ENCODE results near the gene HMG20A. TPM values are rescaled to one million over a fixed set of nuclear protein-coding genes. Genes with fewer than 3 reads are reported as not detected.

Gene HMG20A
- total and polyA plus RNA-seq, 2 of the 13 experiments (the other 11 are each of a cell fraction or from before 2014, with no cell fraction given) = 28.0 to 35.2 TPM

DNA sequence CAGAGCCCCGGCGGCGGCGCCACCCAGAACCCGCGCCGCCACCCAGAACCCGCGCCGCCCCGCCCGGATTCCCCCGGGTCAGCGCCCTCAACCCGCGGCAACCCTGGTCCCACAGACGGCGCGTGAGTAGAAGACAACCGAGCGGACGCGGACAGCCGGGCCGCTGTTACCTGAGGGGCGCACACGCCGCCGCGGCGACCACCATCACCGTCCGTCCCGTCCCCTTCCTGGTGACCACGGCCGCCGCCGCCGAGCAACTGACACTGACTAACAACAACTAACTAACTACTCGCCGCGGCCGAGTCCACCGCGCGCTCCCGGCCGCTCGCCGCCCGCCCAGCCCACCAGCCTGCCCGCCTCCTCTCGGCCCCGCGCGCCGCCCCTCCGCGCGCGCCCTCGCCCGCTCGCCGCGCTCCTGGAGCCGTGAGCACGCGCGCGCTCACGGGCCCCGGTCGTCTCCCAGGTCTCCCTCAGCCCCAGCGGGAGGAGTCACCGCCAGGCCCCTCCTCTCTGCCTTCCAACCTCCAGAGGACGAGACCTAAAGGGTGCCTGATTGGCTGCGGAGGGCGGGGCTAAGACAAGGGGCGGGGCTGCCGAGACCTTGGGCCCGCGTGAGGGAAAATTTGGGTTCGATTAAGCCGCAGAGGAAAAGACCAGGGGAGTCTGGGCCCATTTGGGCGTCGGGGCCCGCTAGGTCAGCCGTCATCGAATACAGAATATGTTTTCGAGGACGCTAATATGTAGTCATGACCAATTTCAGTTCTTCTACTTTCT is 665 bp upstream of the HMG20A start, which contains the start of gene PEAK1 (continued):
- TF ChIP-seq, protein P1, sequence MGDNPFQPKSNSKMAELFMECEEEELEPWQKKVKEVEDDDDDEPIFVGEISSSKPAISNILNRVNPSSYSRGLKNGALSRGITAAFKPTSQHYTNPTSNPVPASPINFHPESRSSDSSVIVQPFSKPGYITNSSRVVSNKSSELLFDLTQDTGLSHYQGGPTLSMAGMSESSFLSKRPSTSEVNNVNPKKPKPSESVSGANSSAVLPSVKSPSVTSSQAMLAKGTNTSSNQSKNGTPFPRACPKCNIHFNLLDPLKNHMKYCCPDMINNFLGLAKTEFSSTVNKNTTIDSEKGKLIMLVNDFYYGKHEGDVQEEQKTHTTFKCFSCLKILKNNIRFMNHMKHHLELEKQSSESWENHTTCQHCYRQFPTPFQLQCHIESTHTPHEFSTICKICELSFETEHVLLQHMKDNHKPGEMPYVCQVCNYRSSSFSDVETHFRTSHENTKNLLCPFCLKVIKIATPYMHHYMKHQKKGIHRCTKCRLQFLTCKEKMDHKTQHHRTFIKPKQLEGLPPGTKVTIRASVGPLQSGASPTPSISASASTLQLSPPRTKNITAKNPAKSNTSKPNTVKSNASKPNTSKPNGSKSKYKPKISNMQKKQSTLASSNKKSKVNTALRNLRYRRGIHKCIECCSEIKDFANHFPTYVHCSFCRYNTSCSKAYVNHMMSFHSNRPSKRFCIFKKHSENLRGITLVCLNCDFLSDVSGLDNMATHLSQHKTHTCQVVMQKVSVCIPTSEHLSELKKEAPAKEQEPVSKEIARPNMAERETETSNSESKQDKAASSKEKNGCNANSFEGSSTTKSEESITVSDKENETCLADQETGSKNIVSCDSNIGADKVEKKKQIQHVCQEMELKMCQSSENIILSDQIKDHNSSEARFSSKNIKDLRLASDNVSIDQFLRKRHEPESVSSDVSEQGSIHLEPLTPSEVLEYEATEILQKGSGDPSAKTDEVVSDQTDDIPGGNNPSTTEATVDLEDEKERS (CRISPR knock-in tag; IDR thresholded peaks at IDR 0.05) = no peak
- TF ChIP-seq SRSF4 (IDR thresholded peaks at IDR 0.05; ENCODE audit: low read depth, low read length, poor library complexity, severe bottlenecking) (no peak), ZNF772 (CRISPR knock-in tag; IDR thresholded peaks at IDR 0.05) (no peak), RBM22 (optimal IDR thresholded peaks at IDR 0.05; ENCODE audit: low read length) (no peak), YEATS2 (CRISPR knock-in tag; IDR thresholded peaks at IDR 0.05; ENCODE audit: borderline replicate concordance) (no peak), EEA1 (CRISPR knock-in tag; IDR thresholded peaks at IDR 0.05; ENCODE audit: borderline replicate concordance) (no peak), SP1 (IDR thresholded peaks at IDR 0.05) (no peak), SP1 (CRISPR knock-in tag; IDR thresholded peaks at IDR 0.05) (peak; percentile 53), ZNF792 (CRISPR knock-in tag; IDR thresholded peaks at IDR 0.05) (no peak), ZNF720 (CRISPR knock-in tag; IDR thresholded peaks at IDR 0.05) (no peak), DNMT1 (CRISPR knock-in tag; IDR thresholded peaks at IDR 0.05) (no peak), ELF3 (CRISPR knock-in tag; IDR thresholded peaks at IDR 0.05) (no peak), ZNF678 (CRISPR knock-in tag; IDR thresholded peaks at IDR 0.05) (no peak), KAT8 (CRISPR knock-in tag; IDR thresholded peaks at IDR 0.05) (no peak), POLR2AphosphoS2 (IDR thresholded peaks at IDR 0.05; ENCODE audit: low read depth, low read length) (no peak), EHMT2 (IDR thresholded peaks at IDR 0.05; ENCODE audit: borderline replicate concordance, low read depth, low read length) (no peak), PCBP1 (IDR thresholded peaks at IDR 0.05; ENCODE audit: borderline replicate concordance, low read depth, low read length) (no peak)
- TF ChIP-seq, protein P2, sequence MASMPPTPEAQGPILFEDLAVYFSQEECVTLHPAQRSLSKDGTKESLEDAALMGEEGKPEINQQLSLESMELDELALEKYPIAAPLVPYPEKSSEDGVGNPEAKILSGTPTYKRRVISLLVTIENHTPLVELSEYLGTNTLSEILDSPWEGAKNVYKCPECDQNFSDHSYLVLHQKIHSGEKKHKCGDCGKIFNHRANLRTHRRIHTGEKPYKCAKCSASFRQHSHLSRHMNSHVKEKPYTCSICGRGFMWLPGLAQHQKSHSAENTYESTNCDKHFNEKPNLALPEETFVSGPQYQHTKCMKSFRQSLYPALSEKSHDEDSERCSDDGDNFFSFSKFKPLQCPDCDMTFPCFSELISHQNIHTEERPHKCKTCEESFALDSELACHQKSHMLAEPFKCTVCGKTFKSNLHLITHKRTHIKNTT (CRISPR knock-in tag; IDR thresholded peaks at IDR 0.05) = no peak
- TF ChIP-seq, protein P3, sequence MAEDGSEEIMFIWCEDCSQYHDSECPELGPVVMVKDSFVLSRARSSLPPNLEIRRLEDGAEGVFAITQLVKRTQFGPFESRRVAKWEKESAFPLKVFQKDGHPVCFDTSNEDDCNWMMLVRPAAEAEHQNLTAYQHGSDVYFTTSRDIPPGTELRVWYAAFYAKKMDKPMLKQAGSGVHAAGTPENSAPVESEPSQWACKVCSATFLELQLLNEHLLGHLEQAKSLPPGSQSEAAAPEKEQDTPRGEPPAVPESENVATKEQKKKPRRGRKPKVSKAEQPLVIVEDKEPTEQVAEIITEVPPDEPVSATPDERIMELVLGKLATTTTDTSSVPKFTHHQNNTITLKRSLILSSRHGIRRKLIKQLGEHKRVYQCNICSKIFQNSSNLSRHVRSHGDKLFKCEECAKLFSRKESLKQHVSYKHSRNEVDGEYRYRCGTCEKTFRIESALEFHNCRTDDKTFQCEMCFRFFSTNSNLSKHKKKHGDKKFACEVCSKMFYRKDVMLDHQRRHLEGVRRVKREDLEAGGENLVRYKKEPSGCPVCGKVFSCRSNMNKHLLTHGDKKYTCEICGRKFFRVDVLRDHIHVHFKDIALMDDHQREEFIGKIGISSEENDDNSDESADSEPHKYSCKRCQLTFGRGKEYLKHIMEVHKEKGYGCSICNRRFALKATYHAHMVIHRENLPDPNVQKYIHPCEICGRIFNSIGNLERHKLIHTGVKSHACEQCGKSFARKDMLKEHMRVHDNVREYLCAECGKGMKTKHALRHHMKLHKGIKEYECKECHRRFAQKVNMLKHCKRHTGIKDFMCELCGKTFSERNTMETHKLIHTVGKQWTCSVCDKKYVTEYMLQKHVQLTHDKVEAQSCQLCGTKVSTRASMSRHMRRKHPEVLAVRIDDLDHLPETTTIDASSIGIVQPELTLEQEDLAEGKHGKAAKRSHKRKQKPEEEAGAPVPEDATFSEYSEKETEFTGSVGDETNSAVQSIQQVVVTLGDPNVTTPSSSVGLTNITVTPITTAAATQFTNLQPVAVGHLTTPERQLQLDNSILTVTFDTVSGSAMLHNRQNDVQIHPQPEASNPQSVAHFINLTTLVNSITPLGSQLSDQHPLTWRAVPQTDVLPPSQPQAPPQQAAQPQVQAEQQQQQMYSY (CRISPR knock-in tag; IDR thresholded peaks at IDR 0.05) = no peak

All from HepG2 (cell line).